ENCODE results near the gene MARCHF6. TPM values are rescaled to one million over a fixed set of nuclear protein-coding genes. Genes with fewer than 3 reads are reported as not detected.
A peak's percentile ranks its signal among the peaks of the same experiment; 100 is the strongest.

The MARCHF6 gene
- total and polyA plus RNA-seq, 9 of the 15 experiments (the other 6 are each of a cell fraction or from before 2014, with no cell fraction given), result 74.1 to 456 (median 116) TPM

- TF ChIP-seq HNRNPLL (IDR thresholded peaks at IDR 0.05; ENCODE audit: low read depth, low read length, poor library complexity, severe bottlenecking) (peak; percentile 21), ATF1 (CRISPR knock-in tag; IDR thresholded peaks at IDR 0.05) (no peak), ATF1 (tag; IDR thresholded peaks at IDR 0.05) (peak; percentile 32; the same call in 1 of the 2 replicates), ZNF324 (CRISPR knock-in tag; IDR thresholded peaks at IDR 0.05) (no peak), SRF (CRISPR knock-in tag; IDR thresholded peaks at IDR 0.05) (0 out of 4 replicates have a peak, but pooled peaks of 1 of the 2 experiments have one; percentile 29), ILF3 (IDR thresholded peaks at IDR 0.05; ENCODE audit: borderline replicate concordance) (no peak), MAZ (CRISPR knock-in tag; conservative IDR thresholded peaks at IDR 0.05 in 1 of 2, IDR thresholded peaks at IDR 0.05 in 1 of 2) (0 out of 4 replicates have a peak, but pooled peaks of 1 of the 2 experiments have one; percentile 12), YY1 (IDR thresholded peaks at IDR 0.05; ENCODE audit: borderline replicate concordance in 1 of 3, control insufficient read depth in 1 of 3, extremely low read depth in 1 of 3, insufficient read depth in 3 of 3, insufficient read length in 1 of 3, insufficient replicate concordance in 2 of 3, low read depth in 1 of 3, low read length in 2 of 3) (peak in 1 of 3 experiments; percentile 17), ZBTB7A (IDR thresholded peaks at IDR 0.05; ENCODE audit: borderline replicate concordance, control insufficient read depth, low read depth, low read length) (peak; percentile 65; the same call in 1 of the 2 replicates), BMI1 (IDR thresholded peaks at IDR 0.05; ENCODE audit: low read length) (no peak), SMARCA4 (IDR thresholded peaks at IDR 0.05) (peak; percentile 25; the same call in 1 of the 2 replicates), JUND (IDR thresholded peaks at IDR 0.05; ENCODE audit: borderline replicate concordance, low read depth, low read length) (peak; percentile 36; the same call in 1 of the 2 replicates), JUND (tag; IDR thresholded peaks at IDR 0.05; ENCODE audit: borderline replicate concordance, low read depth, low read length) (no peak; the same call in 2 of the 3 replicates), NFE2 (IDR thresholded peaks at IDR 0.05; ENCODE audit: low read depth) (peak; percentile 12; the same call in 1 of the 2 replicates), HDAC1 (IDR thresholded peaks at IDR 0.05) (no peak), EP300 (IDR thresholded peaks at IDR 0.05; ENCODE audit: low read length) (0 out of 2 replicates have a peak, but pooled peaks have one; percentile 10)
- TF ChIP-seq, protein P1, sequence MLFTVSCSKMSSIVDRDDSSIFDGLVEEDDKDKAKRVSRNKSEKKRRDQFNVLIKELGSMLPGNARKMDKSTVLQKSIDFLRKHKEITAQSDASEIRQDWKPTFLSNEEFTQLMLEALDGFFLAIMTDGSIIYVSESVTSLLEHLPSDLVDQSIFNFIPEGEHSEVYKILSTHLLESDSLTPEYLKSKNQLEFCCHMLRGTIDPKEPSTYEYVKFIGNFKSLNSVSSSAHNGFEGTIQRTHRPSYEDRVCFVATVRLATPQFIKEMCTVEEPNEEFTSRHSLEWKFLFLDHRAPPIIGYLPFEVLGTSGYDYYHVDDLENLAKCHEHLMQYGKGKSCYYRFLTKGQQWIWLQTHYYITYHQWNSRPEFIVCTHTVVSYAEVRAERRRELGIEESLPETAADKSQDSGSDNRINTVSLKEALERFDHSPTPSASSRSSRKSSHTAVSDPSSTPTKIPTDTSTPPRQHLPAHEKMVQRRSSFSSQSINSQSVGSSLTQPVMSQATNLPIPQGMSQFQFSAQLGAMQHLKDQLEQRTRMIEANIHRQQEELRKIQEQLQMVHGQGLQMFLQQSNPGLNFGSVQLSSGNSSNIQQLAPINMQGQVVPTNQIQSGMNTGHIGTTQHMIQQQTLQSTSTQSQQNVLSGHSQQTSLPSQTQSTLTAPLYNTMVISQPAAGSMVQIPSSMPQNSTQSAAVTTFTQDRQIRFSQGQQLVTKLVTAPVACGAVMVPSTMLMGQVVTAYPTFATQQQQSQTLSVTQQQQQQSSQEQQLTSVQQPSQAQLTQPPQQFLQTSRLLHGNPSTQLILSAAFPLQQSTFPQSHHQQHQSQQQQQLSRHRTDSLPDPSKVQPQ (CRISPR knock-in tag; IDR thresholded peaks at IDR 0.05; ENCODE audit: borderline replicate concordance), result no peak
- TF ChIP-seq, protein P2, sequence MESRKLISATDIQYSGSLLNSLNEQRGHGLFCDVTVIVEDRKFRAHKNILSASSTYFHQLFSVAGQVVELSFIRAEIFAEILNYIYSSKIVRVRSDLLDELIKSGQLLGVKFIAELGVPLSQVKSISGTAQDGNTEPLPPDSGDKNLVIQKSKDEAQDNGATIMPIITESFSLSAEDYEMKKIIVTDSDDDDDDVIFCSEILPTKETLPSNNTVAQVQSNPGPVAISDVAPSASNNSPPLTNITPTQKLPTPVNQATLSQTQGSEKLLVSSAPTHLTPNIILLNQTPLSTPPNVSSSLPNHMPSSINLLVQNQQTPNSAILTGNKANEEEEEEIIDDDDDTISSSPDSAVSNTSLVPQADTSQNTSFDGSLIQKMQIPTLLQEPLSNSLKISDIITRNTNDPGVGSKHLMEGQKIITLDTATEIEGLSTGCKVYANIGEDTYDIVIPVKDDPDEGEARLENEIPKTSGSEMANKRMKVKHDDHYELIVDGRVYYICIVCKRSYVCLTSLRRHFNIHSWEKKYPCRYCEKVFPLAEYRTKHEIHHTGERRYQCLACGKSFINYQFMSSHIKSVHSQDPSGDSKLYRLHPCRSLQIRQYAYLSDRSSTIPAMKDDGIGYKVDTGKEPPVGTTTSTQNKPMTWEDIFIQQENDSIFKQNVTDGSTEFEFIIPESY (CRISPR knock-in tag; IDR thresholded peaks at IDR 0.05), result 0 out of 2 replicates have a peak, but pooled peaks have one; percentile 2
These were observed 44.7 kb upstream of the MARCHF6 start (continued) for GRCh38 chr5:10308844-10309243.
